Measurements from ENCODE around the gene IL15RA. TPM values are rescaled to one million over a fixed set of nuclear protein-coding genes. Genes with fewer than 3 reads are reported as not detected.

IL15RA gene
- total and polyA plus RNA-seq, 2 donors (not counting 3 experiments of a cell fraction or from before 2014, with no cell fraction given), result 18.8 to 20.6 TPM

- no peaks in the 10 kb centered on the region for H4K20me1 ChIP-seq (replicated peaks; ENCODE audit: control insufficient read depth, extremely low read depth, insufficient read depth, low read length)
- dilution Hi-C loops (cut with MboI; ENCODE audit: extremely low pct_ligation_motif_present, low sequenced_read_pairs), result no loop called here
- H3K4me1 ChIP-seq (ENCODE audit: control insufficient read depth, extremely low read depth, insufficient read depth, low read length), result no peaks in the 10 kb centered on the region
- no peaks in the 10 kb centered on the region for H3K79me2 ChIP-seq (ENCODE audit: control insufficient read depth, insufficient read depth, low read length)
- no peak overlapping the region for H3K9ac ChIP-seq (replicated peaks; ENCODE audit: extremely low read depth, insufficient read depth, low read length)
- H3K9me1 ChIP-seq (replicated peaks; ENCODE audit: control insufficient read depth, extremely low read depth, insufficient read depth, low read length), result no peaks in the 10 kb centered on the region
- intact Hi-C loops (cut with micrococcal nuclease), result no loop called here
- no peaks in the 10 kb centered on the region for H3K9me3 ChIP-seq (replicated peaks; ENCODE audit: control insufficient read depth, insufficient read depth, low read length)
- H3K4me3 ChIP-seq (replicated peaks in 1 of 3; ENCODE audit: insufficient read depth in 1 of 3, low read depth in 1 of 3, low read length in 3 of 3), result no peak overlapping the region
- DNase-seq (ENCODE audit: low read depth, low spot score) (no peak), FAIRE-seq (no peak)
- peaks cover 0 to 6% of the 10 kb centered on the region in 2 experiments for H3K27me3 ChIP-seq (ENCODE audit: control insufficient read depth in 2 of 2, insufficient read depth in 2 of 2, low read length in 2 of 2)
- BruUV-seq (replicated peaks), result no TSS peak
- no peak for TF ChIP-seq GATA2 (IDR thresholded peaks at IDR 0.05; ENCODE audit: insufficient read depth, insufficient read length, low read depth, low read length)
- no peak for TF ChIP-seq MYC (IDR thresholded peaks at IDR 0.05; ENCODE audit: low read depth, low read length)
- TF ChIP-seq FOS (IDR thresholded peaks at IDR 0.05; ENCODE audit: borderline replicate concordance, insufficient read depth, low read length), result no peak
- no peak for TF ChIP-seq JUN (IDR thresholded peaks at IDR 0.05; ENCODE audit: borderline replicate concordance, insufficient read depth, insufficient read length, low read depth)
- TF ChIP-seq MAX (IDR thresholded peaks at IDR 0.05; ENCODE audit: insufficient read depth, insufficient read length), result no peak
- TF ChIP-seq POLR2A (IDR thresholded peaks at IDR 0.05; ENCODE audit: low read depth, low read length), result no peak
- no peak for TF ChIP-seq EZH2 (IDR thresholded peaks at IDR 0.05; ENCODE audit: borderline replicate concordance, low read depth, low read length, severe bottlenecking)
- TF ChIP-seq POLR2AphosphoS5 (IDR thresholded peaks at IDR 0.05; ENCODE audit: insufficient read depth, low read depth, low read length), result no peak
- TF ChIP-seq, protein P1, sequence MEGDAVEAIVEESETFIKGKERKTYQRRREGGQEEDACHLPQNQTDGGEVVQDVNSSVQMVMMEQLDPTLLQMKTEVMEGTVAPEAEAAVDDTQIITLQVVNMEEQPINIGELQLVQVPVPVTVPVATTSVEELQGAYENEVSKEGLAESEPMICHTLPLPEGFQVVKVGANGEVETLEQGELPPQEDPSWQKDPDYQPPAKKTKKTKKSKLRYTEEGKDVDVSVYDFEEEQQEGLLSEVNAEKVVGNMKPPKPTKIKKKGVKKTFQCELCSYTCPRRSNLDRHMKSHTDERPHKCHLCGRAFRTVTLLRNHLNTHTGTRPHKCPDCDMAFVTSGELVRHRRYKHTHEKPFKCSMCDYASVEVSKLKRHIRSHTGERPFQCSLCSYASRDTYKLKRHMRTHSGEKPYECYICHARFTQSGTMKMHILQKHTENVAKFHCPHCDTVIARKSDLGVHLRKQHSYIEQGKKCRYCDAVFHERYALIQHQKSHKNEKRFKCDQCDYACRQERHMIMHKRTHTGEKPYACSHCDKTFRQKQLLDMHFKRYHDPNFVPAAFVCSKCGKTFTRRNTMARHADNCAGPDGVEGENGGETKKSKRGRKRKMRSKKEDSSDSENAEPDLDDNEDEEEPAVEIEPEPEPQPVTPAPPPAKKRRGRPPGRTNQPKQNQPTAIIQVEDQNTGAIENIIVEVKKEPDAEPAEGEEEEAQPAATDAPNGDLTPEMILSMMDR (IDR thresholded peaks at IDR 0.05; ENCODE audit: extremely low read depth in 1 of 2, insufficient read depth in 1 of 2, low read depth in 1 of 2, low read length in 2 of 2), result no peak
- POLR2A ChIA-PET, result no interaction called here
- no peak overlapping the region for H2AFZ ChIP-seq (ENCODE audit: low read depth, low read length)
- CTCF ChIA-PET, result interaction anchor here (0.9 to 1.8 kb wide), 2 partner anchors 68 to 384 kb away, joined by 4 to 6 read pairs; no protein-coding TSS in a partner anchor
- no peak overlapping the region for H3K27ac ChIP-seq (ENCODE audit: insufficient read depth, low read depth, low read length)
- H3K4me2 ChIP-seq (ENCODE audit: insufficient read depth, low read length), result no peak overlapping the region
- no peaks in the 10 kb centered on the region for H3K36me3 ChIP-seq (ENCODE audit: control insufficient read depth in 2 of 2, extremely low read depth in 1 of 2, insufficient read depth in 2 of 2, low read length in 2 of 2)
These were observed 40.5 kb upstream of the IL15RA start for GRCh38 chr10:6017781-6018354.

Measured in endothelial cell of umbilical vein (primary cell).